Heart left ventricle (tissue), 16 donors: ENCODE results near the gene SMOC1. TPM values are rescaled to one million over a fixed set of nuclear protein-coding genes. Genes with fewer than 3 reads are reported as not detected.

Source experiments
- ATAC-seq, 4 donors: fragments of 200-7000 bp; cut with Tn5 transposase; one replicate each; pipeline ENCODE4 v1.9.1; 2020 to 2022; ENCODE audit warnings: moderate library complexity in 4 of 4, mild to moderate bottlenecking in 3 of 4, moderate number of reproducible peaks in 1 of 4
- DNase-seq, 5 donors: peaks; one replicate each; pipeline ENCODE4 v3.0.0-alpha.2; 2020
- H3K27ac ChIP-seq, 12 donors: fragments of 200-600 bp; sonication (generic) in 4 of 12; one replicate each; pipeline versions ENCODE4 v1.5.0 to v1.8.0; 2016 to 2022; ENCODE audit warnings: mild to moderate bottlenecking in 2 of 12
- H3K27me3 ChIP-seq, 9 donors: fragments of 200-600 bp; sonication (generic) in 2 of 9; one replicate each; pipeline versions ENCODE4 v1.5.1 to v1.8.0; 2016 to 2022; ENCODE audit warnings: mild to moderate bottlenecking in 3 of 9
- H3K36me3 ChIP-seq, 9 donors: fragments of 200-600 bp; sonication (generic) in 2 of 9; one replicate each; pipeline versions ENCODE4 v1.5.0 to v1.8.0; 2018 to 2022; ENCODE audit warnings: mild to moderate bottlenecking in 2 of 9
- H3K4me1 ChIP-seq, 12 donors: fragments of 200-600 bp; sonication (generic) in 4 of 12; one replicate each; pipeline versions ENCODE4 v1.5.0 to v1.8.0; 2016 to 2022; ENCODE audit warnings: mild to moderate bottlenecking in 3 of 12
- H3K4me3 ChIP-seq, 12 donors: fragments of 200-600 bp; sonication (generic) in 4 of 12; one replicate each; pipeline versions ENCODE4 v1.5.0 to v1.8.0; 2017 to 2022; ENCODE audit warnings: mild to moderate bottlenecking in 9 of 12, moderate library complexity in 4 of 12
- H3K9me3 ChIP-seq, 12 donors: fragments of 200-600 bp; sonication (generic) in 4 of 12; one replicate each; pipeline versions ENCODE4 v1.5.0 to v1.8.0; 2016 to 2022; ENCODE audit warnings: mild to moderate bottlenecking in 1 of 12
- POLR2A ChIP-seq, 2 donors: fragments of 450-650 bp; IDR thresholded peaks; one replicate each; pipeline ENCODE4 v1.6.1; 2017; ENCODE audit warnings: antibody characterized with exemption in 2 of 2, mild to moderate bottlenecking in 2 of 2, moderate library complexity in 2 of 2
- WGBS, 4 donors: extraction: QIAGEN DNeasy Blood & Tissue Kit in 2 of 4; methylation state at CpG; one replicate each; pipeline versions ENCODE4 v1.1.5 to v1.1.7; 2013 to 2018; 5-methylcytosine and 5-hydroxymethylcytosine counted together
- intact Hi-C, 10 donors: fragments of 100-400 bp; cut with DNase I; formaldehyde crosslinking; loops; one replicate each; pipeline versions ENCODE4 v1.11.1 to v1.14.2; 2022
- polyA plus RNA-seq, 2 donors: library from polyadenylated mRNA; stranded (reverse); fragments of 200-250 nt; gene quantifications; one replicate each; pipeline ENCODE4 v1.2.3, GENCODE V29; 2013
- total RNA-seq, 9 donors: library from RNA; depleted of rRNA in 2 of 9; stranded (reverse); fragments of >200 nt in 2 of 9; fragmentation: NEBNext Ultra II Directional in 3 of 9; extraction: Animal tissue kit (Norgen Biotek cat#: 25700) in 3 of 9; gene quantifications; one replicate each; pipeline versions ENCODE4 v1.1.0 to v1.2.4, GENCODE V29; 2016 to 2023
- TF ChIP-seq, protein P1 (sequence below), 12 donors: fragments of 200-600 bp; sonication (generic) in 4 of 12; IDR thresholded peaks; one replicate each; pipeline versions ENCODE4 v1.5.0 to v1.8.0; 2018 to 2022; ENCODE audit warnings: antibody characterized with exemption in 12 of 12, mild to moderate bottlenecking in 5 of 12
- donor health status: ischemic (EF 13 %, LVEDD 7.1; RV severe dilation, severe dysfunction).
- donor health status: healthy with polysubstance abuse.
- donor health status: DM: no; HTN: yes; CAD: no.
- donor health status: DM: no; HTN: no; CAD: no.
- donor health status: ischemic (EF 25% LVEDD 6.9; RV normal size, moderate dysfunction).
- donor health status: ischemic (EF 25% LVEDD 5.7; RV mildly dilated, moderate dysfunction).
- donor health status: healthy.
- donor health status: DM: yes; HTN: yes; CAD: no.
- donor health status: ischemic (EF 35%, LVEDD 5.7; RV mildly dilated, moderate dysfunction).
- donor health status: nonischemic (EF 11% LVEDD 7.7; RV severe dilation, severe dysfunction).
- donor health status: DM: yes; HTN: yes; CAD: no.
- donor health status: PGD.
- donor health status: ischemic (EF 29% LVEDD 5.4; RV normal size, mild dysfunction).
- donor health status: nonischemic (EF 23%, LVEDD 6.1; RV moderate dilation, normal function).

Gene SMOC1
- total and polyA plus RNA-seq, 11 donors = 0.57 to 2.8 (median 0.85) TPM; not detected in 2

DNA sequence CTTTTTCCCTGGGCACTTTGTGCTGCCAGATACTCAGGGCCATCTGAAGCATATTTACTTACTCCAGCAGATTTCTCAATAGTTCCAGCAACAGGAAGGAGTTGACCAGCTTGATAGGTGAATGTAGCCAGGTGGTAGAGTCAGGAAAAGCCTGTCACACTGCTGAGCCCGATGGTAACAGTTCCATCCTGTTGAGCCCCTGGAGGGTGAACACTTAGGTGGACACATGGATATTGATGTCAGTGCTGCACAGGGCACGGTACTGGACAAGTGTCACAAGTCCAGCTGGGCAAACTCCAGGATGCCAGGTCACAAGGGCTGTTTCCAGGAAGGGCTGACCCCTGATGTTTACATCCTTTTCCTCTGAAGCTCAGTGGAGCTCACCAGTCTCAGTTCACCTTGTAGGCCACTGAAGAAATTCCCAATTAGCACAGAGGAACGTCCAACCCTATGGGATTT is 2.3 kb upstream of the SMOC1 start:
- peaks cover 5 to 47% (median 24%) of the 10 kb centered on the region in 9 donors for H3K27me3 ChIP-seq
- no peaks in the 10 kb centered on the region for H3K36me3 ChIP-seq
- no peak overlapping the region for H3K27ac ChIP-seq
- peaks cover 0 to 10% (median 0%) of the 10 kb centered on the region in 12 donors for H3K9me3 ChIP-seq
- TF ChIP-seq, protein P1, sequence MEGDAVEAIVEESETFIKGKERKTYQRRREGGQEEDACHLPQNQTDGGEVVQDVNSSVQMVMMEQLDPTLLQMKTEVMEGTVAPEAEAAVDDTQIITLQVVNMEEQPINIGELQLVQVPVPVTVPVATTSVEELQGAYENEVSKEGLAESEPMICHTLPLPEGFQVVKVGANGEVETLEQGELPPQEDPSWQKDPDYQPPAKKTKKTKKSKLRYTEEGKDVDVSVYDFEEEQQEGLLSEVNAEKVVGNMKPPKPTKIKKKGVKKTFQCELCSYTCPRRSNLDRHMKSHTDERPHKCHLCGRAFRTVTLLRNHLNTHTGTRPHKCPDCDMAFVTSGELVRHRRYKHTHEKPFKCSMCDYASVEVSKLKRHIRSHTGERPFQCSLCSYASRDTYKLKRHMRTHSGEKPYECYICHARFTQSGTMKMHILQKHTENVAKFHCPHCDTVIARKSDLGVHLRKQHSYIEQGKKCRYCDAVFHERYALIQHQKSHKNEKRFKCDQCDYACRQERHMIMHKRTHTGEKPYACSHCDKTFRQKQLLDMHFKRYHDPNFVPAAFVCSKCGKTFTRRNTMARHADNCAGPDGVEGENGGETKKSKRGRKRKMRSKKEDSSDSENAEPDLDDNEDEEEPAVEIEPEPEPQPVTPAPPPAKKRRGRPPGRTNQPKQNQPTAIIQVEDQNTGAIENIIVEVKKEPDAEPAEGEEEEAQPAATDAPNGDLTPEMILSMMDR (IDR thresholded peaks at IDR 0.05) = no peak
- no peak for TF ChIP-seq POLR2A (IDR thresholded peaks at IDR 0.05)
- 36 to 49% (median 43%) methylated on average over 3 of the region's 3 CpGs for WGBS, 4 donors
- ATAC-seq (peak in 1 of 4 donors; percentile 16), DNase-seq (no peak)
- intact Hi-C loops = loop anchor here in 2 of 10 donors (5.0 kb wide), 1 partner anchor 150 kb away; no protein-coding TSS in a partner anchor
- no peak overlapping the region for H3K4me3 ChIP-seq
- peaks cover 0 to 11% (median 0%) of the 10 kb centered on the region in 12 donors for H3K4me1 ChIP-seq

DNA sequence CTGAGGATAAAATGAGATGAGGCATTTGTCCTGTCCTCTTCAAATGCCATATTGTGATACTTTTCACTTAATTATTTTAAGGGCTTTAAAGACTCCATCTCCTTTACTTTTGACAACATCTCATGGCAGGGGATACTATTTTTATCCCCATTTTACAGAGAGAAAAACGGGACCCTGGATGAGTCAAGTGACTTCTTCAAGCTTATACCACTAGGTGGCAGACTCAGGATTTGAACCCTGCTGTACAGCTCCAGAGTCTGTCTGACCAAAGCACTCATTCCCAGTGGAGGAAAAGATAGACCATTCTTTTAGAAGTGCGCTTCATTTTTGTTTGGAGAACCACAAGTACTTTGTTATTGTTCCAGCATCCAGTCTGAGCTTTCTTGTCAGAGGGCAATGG is 1.7 kb upstream of the SMOC1 start:
- Histone ChIP-seq H3K4me3 (no peak overlapping the region), H3K4me1 (peaks cover 0 to 11% (median 0%) of the 10 kb centered on the region in 12 donors), H3K36me3 (no peaks in the 10 kb centered on the region), H3K27ac (no peak overlapping the region), H3K27me3 (peaks cover 5 to 52% (median 24%) of the 10 kb centered on the region in 9 donors), H3K9me3 (peaks cover 0 to 10% (median 0%) of the 10 kb centered on the region in 12 donors)
- 29 to 33% (median 31%) methylated on average over 2 of the region's 2 CpGs for WGBS, 4 donors
- no peak for TF ChIP-seq POLR2A (IDR thresholded peaks at IDR 0.05)
- TF ChIP-seq, protein P1 (IDR thresholded peaks at IDR 0.05) = peak; percentile 7 to 41 (median 30)
- ATAC-seq (no peak), DNase-seq (no peak)
- intact Hi-C loops = loop anchor here in 2 of 10 donors (5.0 kb wide), 1 partner anchor 150 kb away; no protein-coding TSS in a partner anchor

DNA sequence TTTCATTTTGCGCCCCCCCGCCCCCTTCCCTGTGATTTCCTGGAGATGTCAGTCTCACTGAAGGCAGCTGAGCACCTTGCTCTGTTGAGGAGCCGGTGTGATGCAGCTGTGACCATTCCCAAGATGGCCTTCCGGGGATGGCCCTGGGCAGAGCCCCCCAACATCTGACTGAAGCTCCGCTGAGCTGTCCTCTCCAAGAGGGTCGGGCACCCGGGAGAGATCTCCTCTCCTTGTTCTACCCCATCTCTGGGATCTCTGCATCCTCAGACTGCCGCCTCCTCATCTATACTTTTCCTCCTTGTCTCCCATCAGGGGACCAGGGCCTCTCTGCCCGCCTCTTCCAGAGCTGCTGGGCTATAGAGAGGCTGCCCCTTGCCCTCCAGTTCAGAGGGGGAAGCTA is 965 bp upstream of the SMOC1 start:
- TF ChIP-seq, protein P1 (IDR thresholded peaks at IDR 0.05) = no peak
- no peak for TF ChIP-seq POLR2A (IDR thresholded peaks at IDR 0.05)
- H3K4me1 ChIP-seq = peaks cover 0 to 11% (median 0%) of the 10 kb centered on the region in 12 donors
- H3K4me3 ChIP-seq = no peak overlapping the region
- H3K27ac ChIP-seq = no peak overlapping the region
- 79 to 89% (median 82%) methylated on average over 9 of the region's 9 CpGs for WGBS, 4 donors
- DNase-seq (no peak), ATAC-seq (no peak)
- peaks cover 5 to 60% (median 32%) of the 10 kb centered on the region in 9 donors for H3K27me3 ChIP-seq
- no peaks in the 10 kb centered on the region for H3K36me3 ChIP-seq
- intact Hi-C loops = loop anchor here in 2 of 10 donors (5.0 kb wide), 1 partner anchor 149 kb away; no protein-coding TSS in a partner anchor
- peaks cover 0 to 10% (median 0%) of the 10 kb centered on the region in 12 donors for H3K9me3 ChIP-seq

DNA sequence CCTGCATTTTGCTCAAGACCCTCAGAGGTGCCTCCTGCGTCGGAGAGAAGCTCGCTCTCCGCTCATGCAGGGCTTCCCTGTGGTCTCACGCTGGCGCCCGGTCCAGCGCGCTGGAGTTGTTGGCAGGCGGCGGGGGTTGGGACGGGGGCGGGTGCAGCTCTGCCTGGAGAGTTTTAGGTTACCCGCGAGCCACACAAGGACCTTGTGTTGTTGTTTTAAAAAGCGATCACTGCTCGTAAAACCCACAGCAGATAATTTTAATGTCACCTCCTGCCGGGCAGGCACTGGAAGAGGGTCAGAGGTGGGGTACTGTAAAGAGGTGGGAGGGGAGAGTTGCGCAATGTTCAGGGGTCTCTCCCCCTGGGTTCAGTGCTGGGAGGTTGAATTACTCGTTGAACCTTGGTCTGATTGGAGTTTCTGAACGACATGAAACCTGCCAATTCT is 850 bp downstream of the SMOC1 start:
- no peak for ATAC-seq
- peaks cover 5 to 75% (median 35%) of the 10 kb centered on the region in 9 donors for H3K27me3 ChIP-seq

More for the DNA sequence above, 850 bp downstream of the SMOC1 start:
- H3K4me1 ChIP-seq = peaks cover 0 to 11% (median 0%) of the 10 kb centered on the region in 12 donors
- H3K27ac ChIP-seq = no peak overlapping the region
- H3K4me3 ChIP-seq = peak overlapping the region in 8 of 12 donors; percentile 12 to 45 (median 40)
- intact Hi-C loops = no loop called here
- 5 to 9% (median 6%) methylated on average over 21 of the region's 21 CpGs for WGBS, 4 donors
- no peak for DNase-seq
- no peaks in the 10 kb centered on the region for H3K9me3 ChIP-seq
- TF ChIP-seq POLR2A (IDR thresholded peaks at IDR 0.05) = no peak
- TF ChIP-seq, protein P1 (IDR thresholded peaks at IDR 0.05) = no peak
- no peaks in the 10 kb centered on the region for H3K36me3 ChIP-seq
